Adipocyte (in vitro differentiated cells): ENCODE data around the gene TBC1D2B.
A peak's percentile ranks its signal among the peaks of the same experiment; 100 is the strongest.

Experiments used
- DNase-seq: peaks from one replicate; pipeline ENCODE4 v3.0.0-alpha.2; 2015; ENCODE audit warnings: low read depth
- H3K27me3 ChIP-seq: replicated peaks from 2 replicates; pipeline ENCODE4 v1.7.0; 2013; ENCODE audit warnings: mild to moderate bottlenecking, low read length, moderate library complexity; ENCODE audit not compliant: control insufficient read depth, insufficient read depth
- H3K36me3 ChIP-seq: 2 replicates; pipeline ENCODE4 v1.7.0; 2013; ENCODE audit warnings: low read length, mild to moderate bottlenecking, moderate library complexity; ENCODE audit not compliant: control insufficient read depth, insufficient read depth, severe bottlenecking
- H3K4me1 ChIP-seq: 2 replicates; pipeline ENCODE4 v1.7.0; 2013; ENCODE audit warnings: mild to moderate bottlenecking, low read length, moderate library complexity; ENCODE audit not compliant: control insufficient read depth, insufficient read depth
- H3K4me3 ChIP-seq: 2 replicates; pipeline ENCODE4 v1.7.0; 2013; ENCODE audit warnings: mild to moderate bottlenecking, low read length, moderate library complexity
- H3K9ac ChIP-seq: 2 replicates; pipeline ENCODE4 v1.7.0; 2013; ENCODE audit warnings: mild to moderate bottlenecking, low read length, moderate library complexity
- H3K9me3 ChIP-seq: 2 replicates; pipeline ENCODE4 v1.7.0; 2013; ENCODE audit warnings: mild to moderate bottlenecking, low read length, moderate library complexity; ENCODE audit not compliant: control insufficient read depth

Gene TBC1D2B

GRCh38 chr15:78082106-78082742 lies 4.7 kb upstream of the TBC1D2B start:
- Histone ChIP-seq H3K4me1 (peaks cover 21% of the 10 kb centered on the region), H3K27me3 (no peaks in the 10 kb centered on the region), H3K4me3 (no peak overlapping the region), H3K9ac (no peak overlapping the region), H3K36me3 (no peaks in the 10 kb centered on the region), H3K9me3 (no peaks in the 10 kb centered on the region)
- no peak for DNase-seq

DNA sequence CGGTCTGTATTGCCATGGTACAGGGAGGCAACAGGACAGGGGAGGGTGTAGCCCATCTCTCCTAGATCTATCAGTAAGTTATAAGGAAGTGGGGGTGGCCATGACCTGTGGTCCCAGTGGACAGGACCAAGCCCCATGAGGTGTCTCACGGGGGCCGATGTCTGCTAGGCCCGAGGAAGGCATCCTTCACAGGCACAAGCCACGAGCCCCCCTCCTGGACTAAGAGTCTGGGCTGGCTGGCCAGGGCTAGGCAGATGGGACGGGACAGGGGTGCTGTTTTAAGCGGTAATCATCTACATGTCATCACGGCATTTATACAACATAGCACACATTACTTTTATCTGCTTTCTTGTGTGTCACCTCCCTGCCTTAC lies 2.6 kb upstream of the TBC1D2B start:
- no peak overlapping the region for H3K9ac ChIP-seq
- H3K36me3 ChIP-seq: no peaks in the 10 kb centered on the region
- no peaks in the 10 kb centered on the region for H3K27me3 ChIP-seq
- H3K4me1 ChIP-seq: peaks cover 21% of the 10 kb centered on the region
- no peaks in the 10 kb centered on the region for H3K9me3 ChIP-seq
- DNase-seq: no peak
- no peak overlapping the region for H3K4me3 ChIP-seq

DNA sequence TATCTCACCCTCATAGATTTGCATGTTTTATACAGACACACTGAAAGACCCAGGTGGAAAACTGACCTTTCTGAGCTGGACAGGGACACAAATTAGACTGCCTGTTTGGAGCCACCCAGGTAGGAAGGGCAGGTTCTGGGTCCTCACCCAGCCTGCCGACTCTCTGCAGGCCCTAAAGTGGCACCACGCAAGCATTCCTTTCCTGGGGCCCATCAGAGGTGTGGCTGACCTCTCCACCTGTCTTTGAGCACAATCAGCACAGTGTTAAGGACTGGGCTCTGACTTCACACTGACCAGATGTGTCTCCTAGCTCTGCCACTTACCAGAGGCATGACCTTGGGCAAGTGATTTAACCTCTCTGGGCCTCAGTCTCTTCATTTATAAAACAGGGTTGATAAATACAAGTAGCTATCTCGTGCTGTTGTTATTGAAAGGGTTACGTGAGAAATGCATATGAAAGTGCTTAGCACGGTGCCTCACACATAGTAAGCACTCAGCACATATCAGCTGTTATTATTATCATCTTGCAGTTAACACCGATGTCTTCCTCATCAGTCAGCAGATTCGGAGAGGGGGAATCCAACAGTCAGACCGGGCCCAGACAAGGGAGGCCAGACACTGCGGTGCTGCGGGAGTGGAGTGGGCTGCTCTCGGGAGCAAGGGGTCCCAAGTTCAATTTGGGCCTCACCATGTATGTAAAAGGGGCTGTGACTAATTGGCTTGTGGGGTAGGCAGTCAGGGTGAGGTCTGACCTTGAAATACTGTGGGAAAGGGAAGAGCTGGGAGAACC lies 2.0 kb upstream of the TBC1D2B start:
- Histone ChIP-seq H3K27me3 (no peaks in the 10 kb centered on the region), H3K36me3 (no peaks in the 10 kb centered on the region), H3K9me3 (no peaks in the 10 kb centered on the region), H3K9ac (no peak overlapping the region), H3K4me3 (no peak overlapping the region), H3K4me1 (peaks cover 27% of the 10 kb centered on the region)
- DNase-seq: no peak

- H3K9ac ChIP-seq: peak overlapping the region; percentile 58
- no peaks in the 10 kb centered on the region for H3K27me3 ChIP-seq
- no peaks in the 10 kb centered on the region for H3K36me3 ChIP-seq
- DNase-seq: no peak
- H3K9me3 ChIP-seq: no peaks in the 10 kb centered on the region
- H3K4me3 ChIP-seq: peak overlapping the region; percentile 77
- peaks cover 36% of the 10 kb centered on the region for H3K4me1 ChIP-seq
Measured at GRCh38 chr15:78077871-78078210, 330 bp upstream of the TBC1D2B start.

GRCh38 chr15:78076231-78077052 lies 1.1 kb downstream of the TBC1D2B start:
- Histone ChIP-seq H3K27me3 (no peaks in the 10 kb centered on the region), H3K9ac (peak overlapping the region; percentile 94), H3K4me1 (peaks cover 42% of the 10 kb centered on the region), H3K9me3 (no peaks in the 10 kb centered on the region), H3K4me3 (peak overlapping the region; percentile 96), H3K36me3 (no peaks in the 10 kb centered on the region)
- no peak for DNase-seq

GRCh38 chr15:78075490-78076230 lies 1.9 kb downstream of the TBC1D2B start:
- Histone ChIP-seq H3K27me3 (no peaks in the 10 kb centered on the region), H3K4me1 (peaks cover 47% of the 10 kb centered on the region), H3K36me3 (no peaks in the 10 kb centered on the region), H3K4me3 (peak overlapping the region; percentile 96), H3K9ac (peak overlapping the region; percentile 94), H3K9me3 (no peaks in the 10 kb centered on the region)
- peak; percentile 86 for DNase-seq

DNA sequence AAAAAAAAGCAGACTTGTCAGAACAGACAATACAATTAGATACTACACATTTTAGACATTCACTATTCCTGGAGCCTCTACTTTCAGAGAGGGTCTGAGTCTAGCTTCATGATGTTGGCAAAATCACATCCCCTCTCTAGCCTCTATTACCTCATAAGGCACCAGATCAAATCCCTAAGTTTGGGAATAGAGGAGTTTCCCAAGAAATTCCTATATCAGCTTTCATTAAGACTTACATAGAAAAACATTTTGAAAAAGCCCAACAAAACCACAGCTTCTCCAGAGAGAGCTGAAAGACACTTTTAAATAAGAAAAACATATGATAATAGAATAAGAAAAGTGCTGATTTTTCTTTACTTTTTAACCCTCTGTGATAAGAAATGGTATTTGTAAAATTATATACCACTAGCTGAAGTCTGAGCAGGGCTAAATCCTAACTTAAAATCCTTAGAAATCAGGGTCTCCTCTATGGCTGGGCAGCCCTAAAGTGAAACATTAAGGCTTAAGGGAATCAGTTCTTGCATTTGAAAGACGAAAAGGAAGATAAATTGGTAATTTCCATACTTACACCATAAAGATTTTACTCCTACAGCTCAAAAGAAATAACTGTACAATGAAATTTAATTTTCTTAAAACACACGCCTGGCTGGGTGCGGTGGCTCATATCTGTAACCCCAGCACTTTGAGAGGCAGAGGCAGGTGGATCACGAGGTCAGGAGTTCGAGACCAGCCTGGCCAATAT lies 4.3 kb downstream of the TBC1D2B start:
- DNase-seq: peak; percentile 51
- Histone ChIP-seq H3K27me3 (no peaks in the 10 kb centered on the region), H3K4me3 (peak overlapping the region; percentile 44), H3K9ac (peak overlapping the region; percentile 67), H3K4me1 (peaks cover 71% of the 10 kb centered on the region), H3K36me3 (no peaks in the 10 kb centered on the region), H3K9me3 (no peaks in the 10 kb centered on the region)

- no peaks in the 10 kb centered on the region for H3K27me3 ChIP-seq
- H3K9ac ChIP-seq: peak overlapping the region; percentile 67
- peak; percentile 88 for DNase-seq
- H3K4me3 ChIP-seq: peak overlapping the region; percentile 44
- H3K9me3 ChIP-seq: no peaks in the 10 kb centered on the region
- H3K36me3 ChIP-seq: no peaks in the 10 kb centered on the region
- peaks cover 80% of the 10 kb centered on the region for H3K4me1 ChIP-seq
Measured at GRCh38 chr15:78072080-78072892, 5.2 kb downstream of the TBC1D2B start.

DNA sequence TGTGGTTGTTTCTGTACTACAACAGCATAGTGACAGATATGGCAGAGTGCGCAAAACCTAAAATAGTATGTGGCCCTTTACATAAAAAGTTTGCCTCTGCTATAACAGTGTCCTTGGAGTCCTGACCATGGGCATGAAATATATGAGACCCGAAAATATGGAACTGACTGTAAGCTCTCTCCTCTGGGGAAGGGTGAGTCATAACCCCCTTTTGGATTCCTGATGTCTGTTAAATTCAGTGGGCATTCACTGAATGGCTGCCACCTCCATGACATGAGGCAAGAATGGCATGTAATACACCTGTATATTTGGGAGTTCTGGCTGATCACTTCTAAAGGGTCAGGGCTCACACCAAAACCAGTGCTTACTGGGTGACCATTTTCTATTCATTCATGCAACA lies 6.1 kb downstream of the TBC1D2B start:
- Histone ChIP-seq H3K9me3 (no peaks in the 10 kb centered on the region), H3K9ac (no peak overlapping the region), H3K27me3 (no peaks in the 10 kb centered on the region), H3K4me1 (peaks cover 88% of the 10 kb centered on the region), H3K36me3 (no peaks in the 10 kb centered on the region), H3K4me3 (peak overlapping the region; percentile 44)
- DNase-seq: no peak
